ENCODE results near the gene BTLA.

BTLA gene

DNA sequence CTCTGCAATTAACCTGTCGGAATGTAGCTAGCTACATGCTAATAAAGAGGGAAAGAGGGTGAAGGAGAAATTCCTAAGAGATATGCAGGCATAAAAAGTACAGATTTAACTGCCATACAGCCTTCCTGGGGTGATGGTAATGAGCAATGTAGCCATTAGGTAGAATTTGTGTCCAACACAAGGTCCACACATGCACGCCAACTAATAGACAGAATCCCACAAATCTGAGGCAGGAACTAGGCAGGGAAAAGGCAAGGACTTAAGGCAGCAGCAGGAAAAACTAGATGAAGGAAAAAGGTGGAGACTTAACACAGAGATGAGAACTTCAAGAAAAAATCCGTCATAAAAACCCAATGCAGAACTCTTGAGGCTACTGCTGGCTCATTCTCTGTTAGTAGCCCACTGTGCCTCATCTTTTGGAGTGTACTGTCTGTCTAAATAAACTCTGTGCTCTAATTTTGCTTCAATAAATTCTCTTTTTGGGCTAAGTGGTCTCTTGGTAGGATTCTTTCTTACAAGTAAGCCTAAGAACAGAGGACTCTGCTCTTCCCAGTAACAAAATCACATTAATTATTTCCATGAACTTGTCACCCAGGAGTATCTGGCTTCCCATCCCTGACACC lies 81.5 kb downstream of the BTLA start:
- TF ChIP-seq, protein P1, sequence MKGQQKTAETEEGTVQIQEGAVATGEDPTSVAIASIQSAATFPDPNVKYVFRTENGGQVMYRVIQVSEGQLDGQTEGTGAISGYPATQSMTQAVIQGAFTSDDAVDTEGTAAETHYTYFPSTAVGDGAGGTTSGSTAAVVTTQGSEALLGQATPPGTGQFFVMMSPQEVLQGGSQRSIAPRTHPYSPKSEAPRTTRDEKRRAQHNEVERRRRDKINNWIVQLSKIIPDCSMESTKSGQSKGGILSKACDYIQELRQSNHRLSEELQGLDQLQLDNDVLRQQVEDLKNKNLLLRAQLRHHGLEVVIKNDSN (IDR thresholded peaks at IDR 0.05): no peak
- no peak for TF ChIP-seq FOXM1 (IDR thresholded peaks at IDR 0.05; ENCODE audit: borderline replicate concordance, low read depth)
- no peak for TF ChIP-seq CEBPB (IDR thresholded peaks at IDR 0.05)

DNA sequence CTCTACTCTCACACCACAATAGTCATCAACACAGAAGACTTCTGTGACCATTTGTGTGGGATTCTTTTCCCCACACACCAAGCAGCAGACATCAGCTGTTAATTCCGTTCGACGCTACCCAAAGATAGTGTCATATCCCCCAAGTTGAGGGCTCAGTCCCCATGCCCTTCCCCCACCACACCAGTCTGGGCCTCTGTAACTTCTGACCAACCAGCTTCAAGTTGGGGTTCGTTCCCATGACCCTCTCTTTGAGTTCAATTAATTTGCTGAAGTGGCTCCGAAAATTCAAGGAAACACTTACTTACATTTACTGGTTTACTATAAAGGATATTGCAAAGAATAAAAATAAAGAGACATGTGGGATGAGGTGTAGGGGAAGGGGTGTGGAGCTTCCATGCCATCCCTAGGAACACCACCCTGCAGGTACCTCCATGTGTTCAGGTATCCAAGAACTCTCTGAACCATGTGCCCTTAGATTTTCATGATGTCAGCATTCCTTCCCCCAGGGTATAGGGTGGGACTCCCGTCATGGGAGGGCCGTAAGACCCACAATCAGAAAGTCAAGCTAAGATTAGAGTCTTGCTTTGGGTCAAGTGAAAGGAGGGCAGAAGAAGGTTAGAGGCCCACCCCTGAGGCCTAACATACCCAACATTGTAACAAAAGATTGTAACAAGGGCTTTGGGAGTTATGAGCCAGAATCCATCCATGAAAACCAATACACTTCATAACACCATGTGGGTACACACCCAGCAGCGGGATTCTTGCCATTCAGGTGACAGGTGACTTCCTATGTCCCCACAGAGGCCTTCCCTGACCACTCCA lies 82.7 kb downstream of the BTLA start:
- TF ChIP-seq CEBPB (IDR thresholded peaks at IDR 0.05) (no peak), NFIC (IDR thresholded peaks at IDR 0.05) (no peak), FOXM1 (IDR thresholded peaks at IDR 0.05; ENCODE audit: borderline replicate concordance, low read depth) (no peak), TEAD4 (IDR thresholded peaks at IDR 0.05) (no peak), TCF12 (IDR thresholded peaks at IDR 0.05; ENCODE audit: low read depth) (no peak), YY1 (IDR thresholded peaks at IDR 0.05; ENCODE audit: low read depth) (no peak), RAD21 (IDR thresholded peaks at IDR 0.05; ENCODE audit: low read depth) (no peak), CREB1 (IDR thresholded peaks at IDR 0.05; ENCODE audit: low read depth) (no peak), EP300 (IDR thresholded peaks at IDR 0.05; ENCODE audit: borderline replicate concordance) (no peak), TAF1 (IDR thresholded peaks at IDR 0.05; ENCODE audit: low read depth) (no peak), ZBTB7A (IDR thresholded peaks at IDR 0.05; ENCODE audit: low read depth) (no peak)
- TF ChIP-seq, protein P2, sequence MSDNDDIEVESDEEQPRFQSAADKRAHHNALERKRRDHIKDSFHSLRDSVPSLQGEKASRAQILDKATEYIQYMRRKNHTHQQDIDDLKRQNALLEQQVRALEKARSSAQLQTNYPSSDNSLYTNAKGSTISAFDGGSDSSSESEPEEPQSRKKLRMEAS (IDR thresholded peaks at IDR 0.05): no peak
- TF ChIP-seq, protein P1 (IDR thresholded peaks at IDR 0.05): no peak
- TF ChIP-seq, protein P3, sequence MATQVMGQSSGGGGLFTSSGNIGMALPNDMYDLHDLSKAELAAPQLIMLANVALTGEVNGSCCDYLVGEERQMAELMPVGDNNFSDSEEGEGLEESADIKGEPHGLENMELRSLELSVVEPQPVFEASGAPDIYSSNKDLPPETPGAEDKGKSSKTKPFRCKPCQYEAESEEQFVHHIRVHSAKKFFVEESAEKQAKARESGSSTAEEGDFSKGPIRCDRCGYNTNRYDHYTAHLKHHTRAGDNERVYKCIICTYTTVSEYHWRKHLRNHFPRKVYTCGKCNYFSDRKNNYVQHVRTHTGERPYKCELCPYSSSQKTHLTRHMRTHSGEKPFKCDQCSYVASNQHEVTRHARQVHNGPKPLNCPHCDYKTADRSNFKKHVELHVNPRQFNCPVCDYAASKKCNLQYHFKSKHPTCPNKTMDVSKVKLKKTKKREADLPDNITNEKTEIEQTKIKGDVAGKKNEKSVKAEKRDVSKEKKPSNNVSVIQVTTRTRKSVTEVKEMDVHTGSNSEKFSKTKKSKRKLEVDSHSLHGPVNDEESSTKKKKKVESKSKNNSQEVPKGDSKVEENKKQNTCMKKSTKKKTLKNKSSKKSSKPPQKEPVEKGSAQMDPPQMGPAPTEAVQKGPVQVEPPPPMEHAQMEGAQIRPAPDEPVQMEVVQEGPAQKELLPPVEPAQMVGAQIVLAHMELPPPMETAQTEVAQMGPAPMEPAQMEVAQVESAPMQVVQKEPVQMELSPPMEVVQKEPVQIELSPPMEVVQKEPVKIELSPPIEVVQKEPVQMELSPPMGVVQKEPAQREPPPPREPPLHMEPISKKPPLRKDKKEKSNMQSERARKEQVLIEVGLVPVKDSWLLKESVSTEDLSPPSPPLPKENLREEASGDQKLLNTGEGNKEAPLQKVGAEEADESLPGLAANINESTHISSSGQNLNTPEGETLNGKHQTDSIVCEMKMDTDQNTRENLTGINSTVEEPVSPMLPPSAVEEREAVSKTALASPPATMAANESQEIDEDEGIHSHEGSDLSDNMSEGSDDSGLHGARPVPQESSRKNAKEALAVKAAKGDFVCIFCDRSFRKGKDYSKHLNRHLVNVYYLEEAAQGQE (IDR thresholded peaks at IDR 0.05; ENCODE audit: low read depth): no peak

DNA sequence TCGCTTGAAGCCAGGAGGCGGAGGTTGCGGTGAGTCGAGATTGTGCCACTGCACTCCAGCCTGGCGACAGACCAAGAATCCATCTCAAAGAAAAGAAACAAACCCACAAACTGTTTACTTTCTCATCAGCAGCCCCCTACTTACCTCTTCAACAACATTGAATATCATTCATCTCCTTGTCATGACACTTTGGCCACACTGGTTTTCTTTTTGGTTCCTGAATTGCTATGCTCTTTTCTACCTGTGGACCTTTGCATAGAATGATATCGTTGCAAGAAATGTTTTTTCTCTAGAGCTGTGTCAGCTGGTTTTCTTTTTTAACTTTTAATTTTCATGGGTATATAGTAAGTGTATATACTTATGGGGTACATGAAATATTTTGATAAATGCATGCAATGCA lies 83.9 kb downstream of the BTLA start:
- TF ChIP-seq FOXM1 (IDR thresholded peaks at IDR 0.05; ENCODE audit: borderline replicate concordance, low read depth) (no peak), YY1 (IDR thresholded peaks at IDR 0.05; ENCODE audit: low read depth) (no peak), TEAD4 (IDR thresholded peaks at IDR 0.05) (no peak), RAD21 (IDR thresholded peaks at IDR 0.05; ENCODE audit: low read depth) (no peak), CEBPB (IDR thresholded peaks at IDR 0.05) (no peak), CREB1 (IDR thresholded peaks at IDR 0.05; ENCODE audit: low read depth) (no peak), EGR1 (IDR thresholded peaks at IDR 0.05) (no peak), TCF12 (IDR thresholded peaks at IDR 0.05; ENCODE audit: low read depth) (no peak), ZBTB7A (IDR thresholded peaks at IDR 0.05; ENCODE audit: low read depth) (no peak), NFIC (IDR thresholded peaks at IDR 0.05) (no peak), TAF1 (IDR thresholded peaks at IDR 0.05; ENCODE audit: low read depth) (no peak), EP300 (IDR thresholded peaks at IDR 0.05; ENCODE audit: borderline replicate concordance) (no peak)
- TF ChIP-seq, protein P3 (IDR thresholded peaks at IDR 0.05; ENCODE audit: low read depth): no peak
- TF ChIP-seq, protein P1 (IDR thresholded peaks at IDR 0.05): no peak
- TF ChIP-seq, protein P2 (IDR thresholded peaks at IDR 0.05): no peak

Measured in Ishikawa (cell line).